ENCODE measurements around the gene SLC39A13. TPM values are rescaled to one million over a fixed set of nuclear protein-coding genes. Genes with fewer than 3 reads are reported as not detected.

SLC39A13 gene
- total RNA-seq: 26.4 TPM

DNA sequence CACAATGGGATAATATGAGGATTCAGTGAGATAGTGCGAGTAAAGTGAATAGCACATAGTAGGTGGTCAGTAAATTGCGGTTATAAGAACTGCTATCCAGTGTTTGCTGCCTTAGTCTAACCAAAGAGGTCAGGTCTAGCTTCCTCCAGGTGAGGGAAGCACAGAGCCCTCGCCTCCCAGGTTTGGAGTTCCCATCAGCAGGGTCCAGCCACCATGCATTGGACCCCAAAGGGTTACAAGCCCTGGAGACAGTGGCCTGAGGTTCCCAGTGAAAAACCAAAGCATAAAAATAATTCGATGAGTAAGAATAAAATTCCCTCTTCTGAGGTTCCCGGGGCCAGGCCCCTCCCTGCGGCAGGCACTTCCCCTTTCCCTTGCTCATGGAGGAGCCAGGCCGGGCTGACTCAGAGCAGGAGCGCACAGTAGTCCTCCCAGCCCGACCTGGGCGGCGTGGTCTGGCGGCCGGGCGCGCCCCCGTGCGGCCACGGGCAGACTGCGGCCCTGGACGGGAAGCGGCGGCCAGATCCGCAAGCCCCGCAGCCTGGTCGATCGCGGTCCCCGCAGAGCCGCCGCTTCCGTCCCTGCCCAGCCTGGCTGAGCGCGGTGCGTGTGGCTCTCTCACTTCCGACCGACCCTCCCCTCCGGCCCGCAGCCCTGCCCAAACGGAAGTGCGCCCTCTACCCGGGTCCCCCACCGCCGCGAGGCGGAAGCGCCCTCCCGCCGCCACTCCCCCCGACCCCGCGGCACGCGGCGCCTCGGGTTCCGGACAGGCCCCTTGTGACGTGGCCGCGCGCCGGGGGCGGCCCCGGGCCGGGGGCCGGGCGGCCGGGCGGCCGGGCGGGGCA is at the start of gene SLC39A13:
Gene SLC39A13, plus strand, starts transcription at position 845 of the 845 bp plus-strand sequence. CDS start 1,505 bp downstream, outside the sequence.
- peak; percentile 88 to 97 (median 96) for DNase-seq (ENCODE audit: low read depth in 2 of 3, low spot score in 2 of 3)

DNA sequence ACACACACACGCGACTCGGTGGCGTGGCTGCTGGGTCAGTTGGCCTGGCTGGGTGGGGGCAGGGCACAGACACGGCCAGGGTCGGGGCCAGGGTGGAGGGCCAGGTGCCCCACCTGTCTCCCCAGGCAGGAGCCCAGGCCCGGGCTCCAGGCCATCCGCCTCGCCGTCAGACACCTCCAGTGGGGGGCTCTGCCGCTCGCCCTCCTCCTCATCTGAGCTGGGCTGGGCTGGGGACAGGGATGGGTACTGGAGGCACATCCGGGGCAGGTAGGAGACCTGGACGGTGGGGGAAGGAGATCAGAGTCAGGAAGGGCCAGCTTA is 49.7 kb upstream of the SLC39A13 start:
- DNase-seq (ENCODE audit: low read depth in 2 of 3, low spot score in 2 of 3): no peak

DNA sequence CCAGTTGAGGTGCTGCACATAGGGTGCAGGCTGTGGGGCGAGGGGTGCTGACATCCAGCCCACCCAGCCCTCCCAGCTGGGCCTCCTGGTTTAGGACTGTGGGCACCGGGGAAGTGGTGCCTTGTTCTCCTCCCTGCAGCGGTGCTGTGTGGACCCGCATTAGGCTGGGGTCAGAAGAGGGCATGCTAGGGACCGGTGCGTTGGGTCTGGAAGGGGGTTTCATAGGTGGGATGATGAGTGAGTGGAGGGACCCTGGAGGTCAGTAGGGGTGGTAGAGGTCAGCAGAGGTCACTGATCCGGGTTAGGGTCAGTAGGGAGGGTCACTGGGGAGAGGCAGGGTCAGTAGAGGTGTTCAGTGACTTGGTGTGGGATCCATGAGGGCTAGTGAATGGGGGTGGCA is 49.2 kb upstream of the SLC39A13 start:
- DNase-seq (ENCODE audit: low read depth in 2 of 3, low spot score in 2 of 3): no peak

DNA sequence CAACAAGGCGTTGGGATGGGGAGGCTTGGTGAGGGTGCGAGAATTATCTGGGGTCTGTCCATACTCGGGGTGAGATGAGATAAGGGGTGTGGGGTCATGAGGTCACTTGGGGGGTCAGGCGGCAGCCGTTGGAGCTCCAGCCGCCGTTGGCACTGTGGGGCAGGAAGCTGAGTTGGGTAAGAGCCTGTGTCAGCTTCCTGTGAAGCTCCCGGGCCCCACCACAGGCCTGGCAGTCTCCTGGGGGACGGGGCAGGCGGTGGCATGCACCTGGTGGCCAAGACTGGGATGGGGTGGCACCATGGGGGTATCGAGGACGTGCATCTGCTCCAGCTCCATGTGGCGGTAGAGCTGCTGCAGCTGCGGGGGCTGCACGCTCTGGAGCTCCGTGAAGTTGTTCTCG is 48.8 kb upstream of the SLC39A13 start:
- peak in 2 of 3 donors; percentile 84 to 92 for DNase-seq (ENCODE audit: low read depth in 2 of 3, low spot score in 2 of 3)

DNA sequence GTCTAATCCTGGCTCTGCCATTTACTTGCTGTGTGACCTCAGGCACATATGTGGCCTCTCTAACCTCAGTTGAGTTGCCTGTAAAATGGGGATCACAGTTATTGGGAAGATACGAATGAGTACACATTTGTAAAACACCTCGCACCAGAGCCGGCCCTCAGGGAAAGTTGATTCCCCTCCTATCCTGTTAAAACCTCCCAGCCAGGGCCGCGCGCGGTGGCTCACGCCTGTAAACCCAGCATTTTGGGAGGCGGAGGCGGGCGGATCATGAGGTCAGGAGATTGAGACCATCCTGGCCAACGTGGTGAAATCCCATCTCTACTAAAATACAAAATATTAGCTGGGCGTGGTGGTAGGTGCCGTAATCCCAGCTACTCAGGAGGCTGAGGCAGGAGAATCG is 48.0 kb upstream of the SLC39A13 start:
- DNase-seq (ENCODE audit: low read depth in 2 of 3, low spot score in 2 of 3): no peak

DNA sequence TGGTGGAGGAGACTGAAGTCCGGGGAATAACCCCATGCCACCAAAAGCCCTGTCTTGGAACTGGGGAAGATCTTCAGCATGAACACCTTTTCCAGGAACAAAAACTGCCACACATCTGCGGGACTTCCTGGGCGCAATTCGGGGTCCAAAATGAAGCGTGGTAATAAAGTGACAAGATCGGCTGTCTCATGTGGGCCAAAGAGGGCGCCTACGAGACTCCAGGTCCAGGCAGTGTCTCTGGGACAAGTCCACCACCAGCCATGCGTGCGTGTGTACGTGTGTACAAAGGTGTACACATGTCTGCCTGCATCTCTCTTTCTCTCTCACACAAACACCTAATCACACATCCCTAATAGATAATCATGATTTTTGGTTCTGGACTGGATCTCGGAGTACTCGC is 47.0 kb upstream of the SLC39A13 start:
- DNase-seq (ENCODE audit: low read depth in 2 of 3, low spot score in 2 of 3): no peak

DNA sequence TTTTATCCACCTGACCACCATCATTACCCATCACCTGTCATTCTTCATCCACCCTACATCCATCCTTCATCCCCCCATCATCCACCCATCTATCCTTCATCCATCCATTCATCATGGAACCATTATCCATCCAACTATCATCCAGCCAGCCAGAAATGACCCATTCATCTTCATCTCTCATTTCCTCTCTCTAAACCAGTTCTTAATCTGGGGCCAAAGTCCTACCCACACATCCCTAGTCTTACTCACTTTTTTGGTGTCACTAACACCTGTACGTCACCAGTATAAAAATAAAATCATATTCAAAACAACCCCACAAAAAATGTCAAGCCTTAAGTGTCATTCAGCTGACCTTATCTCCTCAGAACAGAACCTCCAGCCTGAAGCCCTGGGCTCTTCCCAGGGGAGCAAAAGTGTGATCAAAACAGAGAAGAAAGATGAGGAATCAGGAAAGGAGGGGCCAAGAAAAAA is 42.3 kb upstream of the SLC39A13 start:
- no peak for DNase-seq (ENCODE audit: low read depth in 2 of 3, low spot score in 2 of 3)

DNA sequence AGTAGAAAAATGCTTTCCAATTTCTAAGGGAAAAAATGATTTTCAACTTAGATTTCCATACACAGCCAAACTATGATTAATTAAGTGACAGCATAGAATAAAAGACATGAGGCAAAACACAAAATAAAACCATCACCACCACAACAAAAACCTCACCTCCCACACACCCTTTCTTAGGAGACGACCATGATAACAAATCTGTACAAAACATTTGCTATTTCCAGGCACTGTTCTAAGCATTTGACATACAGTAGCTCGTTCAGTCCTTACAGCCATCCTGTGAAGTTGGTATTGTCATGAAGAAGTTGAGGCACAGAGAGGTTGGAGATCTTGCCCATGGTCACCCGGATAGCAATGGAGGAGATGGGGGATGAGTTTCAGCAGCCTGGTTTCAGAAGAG is 38.7 kb upstream of the SLC39A13 start:
- DNase-seq (ENCODE audit: low read depth in 2 of 3, low spot score in 2 of 3): no peak

DNA sequence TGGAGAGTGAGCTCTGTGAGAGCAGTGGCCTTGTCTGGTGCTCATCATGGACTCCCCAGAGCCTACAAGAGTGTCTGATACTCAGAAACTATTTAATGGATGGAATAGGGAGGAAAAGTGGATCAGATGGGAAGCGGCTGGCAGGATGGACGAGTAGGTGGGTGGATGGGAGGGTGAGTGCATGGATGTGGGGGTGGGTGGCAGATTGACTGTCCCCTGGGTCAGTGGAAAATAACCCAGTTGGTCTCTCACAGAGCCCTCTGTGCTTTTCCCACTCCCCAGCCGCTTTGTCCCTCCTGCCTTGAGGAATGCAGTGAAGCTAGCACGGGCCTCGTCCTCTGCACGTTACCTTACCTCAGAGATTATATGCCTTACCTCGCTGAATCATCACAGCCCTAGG is 36.0 kb upstream of the SLC39A13 start:
- no peak for DNase-seq (ENCODE audit: low read depth in 2 of 3, low spot score in 2 of 3)

DNA sequence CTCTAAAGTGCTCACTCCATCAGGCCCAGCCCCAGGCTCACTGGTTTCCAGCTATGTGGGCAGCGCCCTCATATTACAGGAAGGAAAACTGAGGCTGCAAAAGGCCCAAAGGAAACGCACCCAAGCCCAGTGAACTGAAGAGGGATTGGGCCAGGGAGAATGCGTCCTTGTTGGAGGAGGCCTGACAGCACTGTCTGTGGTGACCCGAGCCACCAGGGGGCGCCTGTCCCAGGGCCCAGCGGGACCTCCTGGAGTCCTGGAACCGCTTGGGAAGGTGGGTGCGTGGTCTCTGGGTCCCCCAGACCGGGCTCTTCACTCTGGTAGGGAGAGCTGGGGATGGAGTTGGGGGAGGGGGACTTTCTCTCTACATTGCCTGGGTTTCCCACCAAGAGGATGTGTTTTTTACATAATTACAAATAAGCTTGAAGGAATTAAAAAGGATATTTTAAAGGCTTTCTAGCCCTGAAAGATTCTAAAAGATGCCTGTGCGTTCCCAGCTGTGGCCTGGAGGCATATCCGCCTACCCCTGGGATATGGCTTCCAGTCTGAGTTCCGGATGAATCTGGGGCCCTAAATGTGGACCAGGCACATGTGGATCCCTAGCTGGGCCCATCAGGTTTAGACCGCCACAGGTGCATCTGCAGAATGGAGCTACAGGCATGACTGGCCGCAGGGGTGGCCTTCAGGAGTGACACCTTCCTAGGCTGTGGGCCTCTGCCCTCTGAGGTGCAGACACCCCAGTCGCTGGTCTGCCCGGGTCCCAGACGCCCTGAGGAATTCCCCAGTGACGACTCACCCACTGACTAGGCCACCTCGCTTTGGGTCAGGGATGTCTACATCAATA is 34.3 kb upstream of the SLC39A13 start:
- peak; percentile 72 to 76 (median 75) for DNase-seq (ENCODE audit: low read depth in 2 of 3, low spot score in 2 of 3)

DNA sequence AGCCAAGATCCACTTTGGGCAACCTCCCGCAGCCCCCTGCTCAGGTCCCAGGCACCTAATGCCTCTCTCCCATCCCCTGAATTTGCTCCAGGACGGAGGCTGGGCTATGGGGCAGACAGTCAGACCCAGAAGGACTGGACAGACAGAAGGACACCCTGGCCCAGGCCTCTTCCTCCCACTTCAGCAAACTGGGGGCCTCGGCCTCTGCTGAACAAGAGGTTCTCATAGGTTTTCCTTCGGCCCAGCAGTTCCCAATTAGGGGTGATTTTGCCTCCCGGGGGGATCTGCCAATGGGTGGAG is 33.7 kb upstream of the SLC39A13 start:
- no peak for DNase-seq (ENCODE audit: low read depth in 2 of 3, low spot score in 2 of 3)

DNA sequence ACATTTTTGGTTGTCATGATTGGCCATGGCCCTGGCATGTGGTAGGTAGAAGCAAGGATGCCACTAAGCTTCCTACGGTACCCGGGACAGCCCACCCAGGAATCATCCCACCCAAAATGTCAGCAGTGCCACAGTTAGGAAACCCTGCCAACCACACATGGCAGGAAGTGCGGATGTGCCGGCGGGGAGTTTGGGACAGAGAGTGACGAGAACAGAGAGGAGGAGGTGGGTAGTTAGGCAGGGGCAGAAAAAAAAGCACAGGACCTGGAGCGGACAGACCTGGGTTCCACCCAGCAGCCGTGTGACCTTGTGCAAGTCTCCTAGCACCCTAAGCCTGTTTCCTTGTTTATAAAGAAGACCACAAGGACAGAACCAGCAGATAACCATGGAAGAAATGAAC is 33.4 kb upstream of the SLC39A13 start:
- no peak for DNase-seq (ENCODE audit: low read depth in 2 of 3, low spot score in 2 of 3)

DNA sequence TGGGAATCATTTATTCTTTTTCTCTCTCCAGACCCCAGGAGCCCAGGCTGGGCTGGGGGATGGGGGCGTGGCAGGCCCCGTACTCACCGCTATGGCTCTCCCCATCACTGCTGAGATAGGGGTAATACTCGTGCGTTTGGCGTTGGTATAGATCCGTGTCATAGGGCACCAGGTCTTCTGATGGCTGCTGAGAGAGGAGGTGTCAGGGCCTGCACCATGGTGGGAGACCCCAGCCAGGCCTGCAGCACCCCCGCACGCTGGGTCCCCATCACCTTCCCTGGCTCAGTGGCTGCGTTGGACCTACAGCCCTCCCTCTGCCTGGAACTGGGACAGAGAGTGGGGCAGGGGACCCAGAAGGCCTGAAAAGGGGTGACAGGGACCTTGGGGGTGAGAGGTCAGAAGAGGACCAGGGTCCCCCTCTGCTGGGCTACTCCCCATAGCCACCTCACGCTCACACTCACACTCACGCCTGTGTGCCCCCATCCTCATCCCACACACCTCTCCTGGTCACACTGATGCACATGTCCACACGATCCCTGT is 32.8 kb upstream of the SLC39A13 start:
- no peak for DNase-seq (ENCODE audit: low read depth in 2 of 3, low spot score in 2 of 3)

DNA sequence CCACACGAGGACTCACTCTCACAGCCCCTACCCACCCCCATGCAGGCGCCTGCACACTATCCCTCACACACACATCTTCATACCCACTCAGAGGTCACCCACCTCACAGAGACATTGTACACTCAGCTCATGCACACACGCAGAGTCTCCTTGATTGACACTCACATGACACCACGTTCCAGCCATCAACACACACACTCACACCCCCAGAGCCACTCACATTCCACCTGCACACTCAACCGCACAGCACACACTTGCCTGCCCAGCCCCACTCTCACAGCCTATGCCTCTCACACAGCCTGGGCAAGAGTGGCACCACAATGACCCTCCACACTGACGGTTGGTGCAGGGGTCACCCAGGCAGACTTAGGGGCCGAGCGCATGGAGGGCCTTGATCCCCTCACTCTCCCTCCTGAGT is 32.3 kb upstream of the SLC39A13 start:
- no peak for DNase-seq (ENCODE audit: low read depth in 2 of 3, low spot score in 2 of 3)

DNA sequence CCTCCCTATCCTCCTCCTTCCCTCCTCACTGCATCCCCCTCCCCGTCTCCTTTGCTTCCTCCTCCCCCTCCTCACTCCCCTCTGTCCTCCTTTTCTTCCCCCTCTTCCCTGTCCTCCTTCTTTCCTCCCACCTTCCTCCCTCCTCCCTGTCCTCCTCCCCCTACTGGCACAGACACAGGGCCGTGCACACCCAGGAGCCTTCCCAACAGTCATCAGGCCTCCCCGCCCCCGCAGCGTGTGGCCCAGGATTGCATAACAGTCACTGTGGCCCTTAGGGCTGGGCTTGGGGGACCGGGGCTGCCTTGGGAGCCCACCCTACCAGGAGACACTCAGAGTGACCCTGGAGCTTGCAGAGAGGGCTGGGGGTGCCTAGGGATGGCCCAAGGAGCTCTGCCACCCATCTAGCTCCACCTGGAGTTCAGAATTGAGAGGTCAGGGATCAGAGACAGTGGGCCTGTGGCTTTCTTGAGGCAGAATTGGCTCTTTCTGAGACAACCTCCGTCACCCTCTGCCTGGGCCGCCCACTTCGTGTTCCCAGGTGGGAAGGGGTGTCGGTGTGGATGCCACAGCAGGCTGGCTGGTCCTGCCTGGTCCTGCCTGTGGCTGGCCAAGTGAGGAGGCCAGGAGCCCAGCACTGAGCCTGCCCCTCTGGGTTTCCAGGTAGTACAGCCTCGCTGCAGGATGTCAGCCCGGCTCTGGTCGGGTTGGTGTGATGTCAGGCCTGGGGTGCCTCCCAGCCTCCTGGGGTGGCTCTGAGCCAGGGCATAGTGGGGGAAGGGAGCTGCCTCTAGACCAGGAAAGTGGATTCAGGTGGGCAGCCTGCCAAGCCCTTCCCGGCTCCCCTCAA is 31.6 kb upstream of the SLC39A13 start:
- no peak for DNase-seq (ENCODE audit: low read depth in 2 of 3, low spot score in 2 of 3)

DNA sequence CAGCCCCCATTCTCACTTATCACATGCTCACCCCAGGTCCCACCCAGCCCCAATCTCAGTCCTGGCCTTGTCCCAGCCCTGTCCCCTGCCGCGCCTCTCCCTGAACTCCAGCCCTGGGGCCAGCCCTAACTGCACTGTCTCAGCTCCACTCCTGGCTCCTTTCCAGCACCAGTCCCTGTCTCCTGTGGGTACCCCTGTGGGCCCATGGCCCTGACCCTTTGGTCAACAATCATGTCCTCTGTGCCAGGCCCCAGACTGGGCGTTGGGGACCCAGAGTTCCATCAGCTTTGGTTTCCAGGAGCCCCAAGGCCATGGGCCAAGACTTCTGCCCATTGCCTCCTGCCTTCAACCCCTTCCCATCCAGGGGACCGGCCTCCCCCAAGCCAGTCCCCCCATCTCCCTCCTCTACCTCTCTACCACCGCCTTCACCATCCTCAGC is 30.8 kb upstream of the SLC39A13 start:
- no peak for DNase-seq (ENCODE audit: low read depth in 2 of 3, low spot score in 2 of 3)

DNA sequence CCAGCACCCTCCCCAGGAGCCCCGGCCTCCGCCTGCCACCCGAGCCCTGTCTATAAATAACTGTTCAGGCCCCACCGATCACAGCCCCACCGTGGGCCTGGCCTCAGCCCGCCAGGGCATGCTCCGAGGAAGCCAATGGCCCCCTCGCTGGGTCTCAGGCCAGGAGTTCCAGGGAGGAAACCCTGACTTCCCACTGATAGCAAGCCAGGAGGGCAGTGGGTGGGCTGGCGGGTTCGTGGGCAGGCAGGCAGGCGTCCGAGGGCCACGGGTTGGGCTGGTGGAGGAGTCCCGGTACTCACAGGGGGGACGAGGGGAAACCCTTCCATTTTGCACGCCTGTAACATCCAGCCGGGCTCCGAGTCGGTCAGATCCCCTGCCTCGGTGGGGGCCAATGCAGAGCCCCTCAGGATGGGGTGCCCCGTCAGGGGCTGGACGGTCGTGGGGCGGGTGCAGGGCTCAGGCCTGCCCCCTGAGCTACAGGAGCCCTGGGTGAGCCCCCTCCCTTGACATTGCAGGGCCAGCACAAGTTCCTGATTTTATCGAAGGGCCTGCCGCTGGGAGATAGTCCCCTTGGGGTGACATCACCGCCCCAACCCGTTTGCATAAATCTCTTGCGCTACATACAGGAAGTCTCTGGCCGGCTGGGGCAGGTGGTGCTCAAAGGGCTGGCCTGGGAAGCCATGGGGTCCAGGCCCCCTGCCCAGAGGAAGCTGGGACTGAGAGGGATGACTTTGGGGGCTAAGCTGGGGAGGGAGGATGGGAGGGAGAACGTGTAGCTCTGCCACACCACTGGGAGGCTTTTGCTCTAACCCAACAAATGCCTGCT is 30.2 kb upstream of the SLC39A13 start, which contains the start of gene SPI1:
Gene SPI1, minus strand, starts transcription at position 538 of the 826 bp plus-strand sequence. Its CDS starts 194 bp downstream, at position 344.
- DNase-seq (ENCODE audit: low read depth in 2 of 3, low spot score in 2 of 3): peak in 2 of 3 donors; percentile 94 to 97

DNA sequence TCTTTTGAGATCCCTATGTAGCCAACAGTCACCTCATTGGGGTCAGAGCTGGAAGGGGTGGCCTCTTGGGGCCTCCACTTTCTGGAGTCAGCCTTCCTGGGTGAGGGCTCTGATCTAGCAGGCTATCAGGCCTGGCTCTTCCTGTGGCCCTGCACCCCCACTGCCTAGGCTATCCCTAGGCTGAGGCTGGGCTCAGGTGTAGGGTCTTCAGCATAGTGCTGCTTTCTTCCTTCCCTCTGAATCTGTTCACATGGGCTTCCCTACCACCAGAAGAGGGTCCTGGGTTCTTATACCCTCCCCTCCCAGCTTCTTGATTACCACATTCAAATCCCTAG is 29.6 kb upstream of the SLC39A13 start:
- no peak for DNase-seq (ENCODE audit: low read depth in 2 of 3, low spot score in 2 of 3)

DNA sequence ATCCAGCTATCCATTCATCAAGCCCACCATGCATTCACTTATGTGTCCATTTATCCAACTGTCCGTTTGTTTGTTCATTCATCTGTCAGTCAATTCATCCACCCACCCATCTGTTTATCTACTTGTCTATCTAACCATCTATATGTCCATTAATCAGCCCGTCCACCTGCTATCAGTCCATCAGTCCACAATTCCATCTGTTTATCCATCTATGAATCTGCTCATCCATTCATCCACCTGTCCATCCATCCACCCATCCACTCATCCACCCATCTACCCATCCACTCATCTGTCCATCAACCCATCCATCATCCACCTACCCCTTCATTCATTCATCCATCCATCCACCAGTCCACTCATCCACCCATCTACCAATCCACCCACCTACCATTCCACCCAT is 29.1 kb upstream of the SLC39A13 start:
- DNase-seq (ENCODE audit: low read depth in 2 of 3, low spot score in 2 of 3): no peak

DNA sequence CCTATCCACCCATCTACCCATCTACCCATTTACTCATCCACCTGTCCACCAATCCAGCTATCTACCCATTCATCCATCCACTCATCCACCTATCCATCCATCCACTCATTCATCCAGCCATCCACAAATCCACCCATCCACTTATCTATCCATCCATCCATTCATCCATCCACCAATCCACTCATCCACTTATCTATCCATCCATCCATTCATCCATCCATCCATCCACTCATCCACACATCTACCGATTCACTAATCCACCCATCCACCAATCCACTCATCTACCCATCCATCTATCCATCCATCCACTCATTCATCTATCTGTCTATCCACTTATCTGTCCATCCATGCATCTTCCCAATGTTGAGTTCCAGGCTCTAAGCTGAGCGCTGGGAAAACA is 28.3 kb upstream of the SLC39A13 start:
- no peak for DNase-seq (ENCODE audit: low read depth in 2 of 3, low spot score in 2 of 3)
